K562 (cell line): Measurements from ENCODE around the gene APCDD1L. TPM values are rescaled to one million over a fixed set of nuclear protein-coding genes. Genes with fewer than 3 reads are reported as not detected.

ENCODE experiments used
- ATAC-seq: fragments of 200-7000 bp; cut with Tn5 transposase; 3 replicates; pipeline ENCODE4 v1.9.1; 2020; ENCODE audit warnings: moderate library complexity
- BruUV-seq: library from RNA; stranded (reverse); fragments of 400-500 nt; replicated peaks from 2 replicates; lab custom pipeline; 2021; lab: Mats Ljungman, UMichigan
- CTCF ChIA-PET: fragments of 300-600 bp; formaldehyde crosslinking; extraction: SDS; loops from one replicate; lab custom pipeline; 2021; ENCODE audit warnings: low intra/inter-chr PET ratio; lab: Yijun Ruan, JAX
- POLR2A ChIA-PET: fragments of 300-600, 350-650 bp; sonication (Branson Sonifier 250); formaldehyde crosslinking; extraction: SDS; loops from one replicate; lab custom pipeline; 2021; ENCODE audit warnings: antibody characterized with exemption, inconsistent platforms; lab: Yijun Ruan, JAX
- DNase-seq, 4 experiments: peaks; one replicate each; pipeline versions ENCODE4 v3.0.0 to v3.0.0-alpha.2; 2011 to 2018; ENCODE audit warnings: low spot score in 3 of 4, mixed read lengths in 3 of 4; ENCODE audit errors: extremely low read depth in 1 of 4
- FAIRE-seq: peaks from 2 replicates; lab custom pipeline; 2011; peaks lifted over from hg19 to GRCh38; lab: Jason Lieb, UNC
- H2AFZ ChIP-seq: 2 replicates; pipeline ENCODE4 v1.6.0; 2011; ENCODE audit warnings: low read depth, low read length, control low read depth, inconsistent platforms
- H3K27ac ChIP-seq: fragments of 200-600 bp; 3 replicates; pipeline ENCODE4 v1.8.0; 2011; ENCODE audit warnings: low read depth, mild to moderate bottlenecking, control low read depth, inconsistent platforms, low read length, moderate library complexity, mixed read lengths; ENCODE audit errors: extremely low read depth
- H3K27me3 ChIP-seq, 2 experiments: fragments of 300-600 bp in 1 of 2; 2 replicates in 1 of 2; 3 replicates in 1 of 2; pipeline versions ENCODE4 v1.6.0 to v1.8.0; 2011; ENCODE audit warnings: inconsistent platforms in 2 of 2, low read length in 2 of 2, mild to moderate bottlenecking in 1 of 2, mixed read lengths in 1 of 2, moderate library complexity in 1 of 2; ENCODE audit not compliant: control insufficient read depth in 2 of 2, insufficient read depth in 2 of 2
- H3K36me3 ChIP-seq: fragments of 300-600 bp; 3 replicates; pipeline ENCODE4 v1.8.0; 2011; ENCODE audit warnings: mild to moderate bottlenecking, low read length, inconsistent platforms; ENCODE audit not compliant: control insufficient read depth, insufficient read depth
- H3K4me1 ChIP-seq, 2 experiments: fragments of 200-600 bp in 1 of 2; replicated peaks in 1 of 2; 2 replicates in 1 of 2; 3 replicates in 1 of 2; pipeline versions ENCODE4 v1.5.1 to v1.8.0; 2011; ENCODE audit warnings: inconsistent platforms in 2 of 2, low read length in 2 of 2, mild to moderate bottlenecking in 1 of 2, mixed read lengths in 1 of 2, moderate library complexity in 1 of 2; ENCODE audit not compliant: control insufficient read depth in 2 of 2, insufficient read depth in 2 of 2
- H3K4me2 ChIP-seq: 2 replicates; pipeline ENCODE4 v1.6.1; 2011; ENCODE audit warnings: low read length, control low read depth, inconsistent platforms, mixed read lengths; ENCODE audit not compliant: insufficient read depth
- H3K4me3 ChIP-seq: fragments of 200-600 bp; sonication (generic), shearing (Covaris generic); 2 replicates; pipeline ENCODE4 v1.5.1; 2016; ENCODE audit warnings: control low read depth, inconsistent platforms
- H3K79me2 ChIP-seq: fragments of 200-600 bp; 3 replicates; pipeline ENCODE4 v1.8.0; 2011; ENCODE audit warnings: low read length, inconsistent platforms; ENCODE audit not compliant: control insufficient read depth, insufficient read depth
- H3K9ac ChIP-seq, 2 experiments: 2 replicates each; pipeline versions ENCODE4 v1.6.0 to v1.6.1; 2011; ENCODE audit warnings: low read depth in 2 of 2, low read length in 2 of 2, control low read depth in 1 of 2, inconsistent platforms in 1 of 2, mild to moderate bottlenecking in 1 of 2, mixed read lengths in 1 of 2; ENCODE audit not compliant: insufficient read depth in 1 of 2
- H3K9me1 ChIP-seq: one replicate; pipeline ENCODE4 v1.6.0; 2011; ENCODE audit warnings: inconsistent platforms, mild to moderate bottlenecking, low read length, moderate library complexity; ENCODE audit not compliant: control insufficient read depth, insufficient read depth
- H3K9me3 ChIP-seq: replicated peaks from 2 replicates; pipeline ENCODE4 v1.5.1; 2011; ENCODE audit warnings: low read depth, low read length, inconsistent platforms; ENCODE audit not compliant: control insufficient read depth, insufficient read depth
- H4K20me1 ChIP-seq: replicated peaks from 2 replicates; pipeline ENCODE4 v1.6.1; 2011; ENCODE audit warnings: low read length, inconsistent platforms, mixed read lengths; ENCODE audit not compliant: control insufficient read depth, insufficient read depth
- C11orf30 ChIP-seq: fragments of 450-650 bp; IDR thresholded peaks from 2 replicates; pipeline ENCODE4 v1.6.1; 2016; ENCODE audit warnings: low read depth, mild to moderate bottlenecking
- E2F3 ChIP-seq: fragments of 250-450 bp; sonication (Bioruptor Pico); IDR thresholded peaks from 2 replicates; pipeline ENCODE4 v1.4.0; 2020; ENCODE audit warnings: mild to moderate bottlenecking
- FOXP1 ChIP-seq: sonication (generic); formaldehyde crosslinking; IDR thresholded peaks from 2 replicates; pipeline ENCODE4 v1.8.0; 2022; ENCODE audit warnings: mild to moderate bottlenecking, missing genetic modification reagents
- HCFC1 ChIP-seq: IDR thresholded peaks from 2 replicates; pipeline ENCODE4 v1.6.1; 2012; ENCODE audit warnings: low read depth, low read length, improper control_type of control experiment
- KHSRP ChIP-seq: fragments of 450-650 bp; IDR thresholded peaks from 2 replicates; pipeline ENCODE4 v1.6.1; 2017
- MAFF ChIP-seq: IDR thresholded peaks from 2 replicates; pipeline ENCODE4 v1.6.1; 2012; ENCODE audit warnings: low read length, improper control_type of control experiment
- MAFG ChIP-seq: fragments of 450-650 bp; conservative IDR thresholded peaks from 2 replicates; pipeline ENCODE4 v1.6.1; 2016; ENCODE audit warnings: missing genetic modification characterization, missing compliant biosample characterization
- MAFK ChIP-seq: IDR thresholded peaks from 2 replicates; pipeline ENCODE4 v1.6.1; 2011; ENCODE audit warnings: low read length, improper control_type of control experiment
- MCM5 ChIP-seq: fragments of 450-650 bp; IDR thresholded peaks from 2 replicates; pipeline ENCODE4 v1.6.1; 2016; ENCODE audit warnings: low read depth
- NCOA6 ChIP-seq: fragments of 450-650 bp; IDR thresholded peaks from 2 replicates; pipeline ENCODE4 v1.6.1; 2017; ENCODE audit warnings: mild to moderate bottlenecking
- NFE2L1 ChIP-seq: fragments of 450-650 bp; IDR thresholded peaks from 2 replicates; pipeline ENCODE4 v1.6.1; 2016; ENCODE audit warnings: missing genetic modification characterization, low read depth, mild to moderate bottlenecking, missing compliant biosample characterization, moderate library complexity, borderline replicate concordance
- NR2C2 ChIP-seq, 2 experiments: fragments of 200-800 bp in 1 of 2; sonication (Bioruptor generic) in 1 of 2; sonication (generic) in 1 of 2; formaldehyde crosslinking in 1 of 2; IDR thresholded peaks; 2 replicates each; pipeline versions ENCODE4 v1.6.1 to v1.8.0; 2016 to 2022; ENCODE audit warnings: mild to moderate bottlenecking in 1 of 2, missing compliant biosample characterization in 1 of 2, missing genetic modification characterization in 1 of 2, missing genetic modification reagents in 1 of 2
- NRF1 ChIP-seq, 2 experiments: fragments of 450-650 bp; IDR thresholded peaks in 1 of 2; conservative IDR thresholded peaks in 1 of 2; 2 replicates each; pipeline ENCODE4 v1.6.1; 2014; ENCODE audit warnings: mild to moderate bottlenecking in 2 of 2
- SRF ChIP-seq, 2 experiments: fragments of 250-450, 450-650 bp in 1 of 2; sonication (Bioruptor Pico) in 1 of 2; sonication (generic) in 1 of 2; formaldehyde crosslinking; IDR thresholded peaks; 2 replicates each; pipeline versions ENCODE4 v1.5.0 to v1.5.1; 2020 to 2022; ENCODE audit warnings: mild to moderate bottlenecking in 1 of 2, missing genetic modification reagents in 1 of 2
- U2AF2 ChIP-seq: fragments of 200-400 bp; formaldehyde crosslinking; optimal IDR thresholded peaks from 2 replicates; pipeline ENCODE3; 2017; ENCODE audit warnings: low read depth, mild to moderate bottlenecking, low read length
- ZNF316 ChIP-seq: fragments of 450-650 bp; IDR thresholded peaks from 2 replicates; pipeline ENCODE4 v1.6.1; 2016
- WGBS: fragments of 100-300 bp; shearing (Covaris generic); methylation state at CpG from one replicate; pipeline ENCODE4 v1.1.6; 2016; ENCODE audit warnings: low coverage, mixed read lengths; ENCODE audit not compliant: insufficient coverage; ENCODE audit errors: missing lambda C conversion rate; 5-methylcytosine and 5-hydroxymethylcytosine counted together
- in situ Hi-C: fragments of 300-500 bp; cut with MboI; formaldehyde crosslinking; loops from 4 replicates; pipeline ENCODE4 v1.15.0; 2018; ENCODE audit warnings: inconsistent platforms, mixed read lengths
- intact Hi-C: fragments of 100-400 bp; cut with micrococcal nuclease; formaldehyde crosslinking; loops from 2 replicates; pipeline ENCODE4 v1.14.2; 2022
- polyA plus RNA-seq, 8 experiments: library from polyadenylated mRNA; depleted of rRNA in 4 of 8; stranded (reverse) in 5 of 8; unstranded in 3 of 8; fragments of >200 nt; fragmentation: Nextera tagmentation in 2 of 8; fragmentation: Illumina TruSeq in 1 of 8; extraction: Ambion mirVana in 2 of 8; extraction: Trizol in 1 of 8; gene quantifications; 2 replicates each; pipeline versions ENCODE4 v1.2.1 to v1.2.3, GENCODE V29; 2011 to 2014; ENCODE audit warnings: inconsistent platforms in 1 of 8, missing spikeins in 1 of 8
- total RNA-seq, 7 experiments: library from RNA; depleted of rRNA in 6 of 7; stranded (reverse); fragments of >200 nt in 6 of 7; fragmentation: Illumina TruSeq in 2 of 7; extraction: Trizol in 2 of 7; gene quantifications; 2 replicates each; pipeline versions ENCODE4 v1.2.1 to v1.2.3, GENCODE V29; 2011 to 2021; ENCODE audit warnings: low replicate concordance in 1 of 7
- TF ChIP-seq, protein P1 (sequence below): fragments of 250-450 bp; sonication (Bioruptor Pico); IDR thresholded peaks from 2 replicates; pipeline ENCODE4 v1.8.0; 2021; ENCODE audit warnings: moderate library complexity, mild to moderate bottlenecking, inconsistent platforms
- TF ChIP-seq, protein P2 (sequence below), 2 experiments: fragments of 250-450 bp in 1 of 2; fragments of 450-650 bp in 1 of 2; sonication (Bioruptor Pico) in 1 of 2; IDR thresholded peaks; 2 replicates each; pipeline versions ENCODE4 v1.6.1 to v1.8.0; 2016 to 2021; ENCODE audit warnings: mild to moderate bottlenecking in 2 of 2, moderate library complexity in 2 of 2, missing compliant biosample characterization in 1 of 2, missing genetic modification characterization in 1 of 2
- TF ChIP-seq, protein P3 (sequence below): sonication (generic); formaldehyde crosslinking; IDR thresholded peaks from 2 replicates; pipeline ENCODE4 v1.8.0; 2022; ENCODE audit warnings: mild to moderate bottlenecking, missing genetic modification reagents

The APCDD1L gene
- total and polyA plus RNA-seq, 9 of the 15 experiments (the other 6 are each of a cell fraction or from before 2014, with no cell fraction given): not detected

DNA sequence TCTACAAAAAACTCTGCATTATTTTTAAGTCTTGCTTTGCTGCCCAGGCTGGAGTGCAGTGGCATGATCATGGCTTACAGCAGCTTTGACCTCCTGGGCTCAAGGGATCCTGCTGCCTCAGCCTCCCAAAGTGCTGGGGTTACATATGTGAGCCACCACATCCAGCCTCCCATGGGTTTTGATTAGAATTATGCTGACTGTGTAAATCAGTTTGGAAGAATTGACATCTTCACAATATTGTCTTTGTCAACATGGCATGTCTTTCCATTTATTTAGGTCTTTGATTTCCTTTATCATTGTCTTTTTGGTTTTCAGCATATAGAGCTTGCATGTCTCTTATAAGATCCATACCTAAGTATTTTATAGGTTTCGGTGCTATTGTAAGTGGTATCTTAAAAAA, 13.2 kb upstream of the APCDD1L start:
- no TSS peak for BruUV-seq
- POLR2A ChIA-PET: no interaction called here
- no peaks in the 10 kb centered on the region for H3K4me1 ChIP-seq
- no peak for DNase-seq
- no peak overlapping the region for H3K27ac ChIP-seq
- H2AFZ ChIP-seq: no peak overlapping the region
- no peaks in the 10 kb centered on the region for H3K9me1 ChIP-seq
- CTCF ChIA-PET: no interaction called here
- no peaks in the 10 kb centered on the region for H3K79me2 ChIP-seq
- no peaks in the 10 kb centered on the region for H3K36me3 ChIP-seq
- no peaks in the 10 kb centered on the region; the same call in 1 of the 2 replicates for H3K9me3 ChIP-seq
- H3K9ac ChIP-seq: no peak overlapping the region
- ATAC-seq: no peak
- in situ Hi-C loops (no loop called here), intact Hi-C loops (no loop called here)
- 0% methylated on average over 1 of the region's 1 CpG for WGBS
- H4K20me1 ChIP-seq: no peaks in the 10 kb centered on the region
- H3K27me3 ChIP-seq: peaks cover 0 to 9% of the 10 kb centered on the region in 2 experiments; a peak in 1 of 5 replicates
- no peak overlapping the region for H3K4me2 ChIP-seq
- no peak overlapping the region for H3K4me3 ChIP-seq
- FAIRE-seq: no peak
- TF ChIP-seq MCM5 (no peak), HCFC1 (no peak), SRF (CRISPR knock-in tag; IDR thresholded peaks at IDR 0.05) (no peak), KHSRP (no peak), MAFK (peak; percentile 53; the same call in 1 of the 2 replicates), MAFF (peak; percentile 63), NRF1 (conservative IDR thresholded peaks at IDR 0.05 in 1 of 2, IDR thresholded peaks at IDR 0.05 in 1 of 2) (no peak), NR2C2 (CRISPR knock-in tag; IDR thresholded peaks at IDR 0.05) (no peak), NR2C2 (tag; IDR thresholded peaks at IDR 0.05) (no peak), NCOA6 (no peak), E2F3 (CRISPR knock-in tag) (no peak), FOXP1 (no peak), MAFG (tag) (peak; percentile 47), C11orf30 (peak; percentile 63; the same call in 1 of the 2 replicates), ZNF316 (peak; percentile 82), NFE2L1 (tag) (no peak), U2AF2 (no peak)
- TF ChIP-seq, protein P1, sequence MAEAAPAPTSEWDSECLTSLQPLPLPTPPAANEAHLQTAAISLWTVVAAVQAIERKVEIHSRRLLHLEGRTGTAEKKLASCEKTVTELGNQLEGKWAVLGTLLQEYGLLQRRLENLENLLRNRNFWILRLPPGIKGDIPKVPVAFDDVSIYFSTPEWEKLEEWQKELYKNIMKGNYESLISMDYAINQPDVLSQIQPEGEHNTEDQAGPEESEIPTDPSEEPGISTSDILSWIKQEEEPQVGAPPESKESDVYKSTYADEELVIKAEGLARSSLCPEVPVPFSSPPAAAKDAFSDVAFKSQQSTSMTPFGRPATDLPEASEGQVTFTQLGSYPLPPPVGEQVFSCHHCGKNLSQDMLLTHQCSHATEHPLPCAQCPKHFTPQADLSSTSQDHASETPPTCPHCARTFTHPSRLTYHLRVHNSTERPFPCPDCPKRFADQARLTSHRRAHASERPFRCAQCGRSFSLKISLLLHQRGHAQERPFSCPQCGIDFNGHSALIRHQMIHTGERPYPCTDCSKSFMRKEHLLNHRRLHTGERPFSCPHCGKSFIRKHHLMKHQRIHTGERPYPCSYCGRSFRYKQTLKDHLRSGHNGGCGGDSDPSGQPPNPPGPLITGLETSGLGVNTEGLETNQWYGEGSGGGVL (CRISPR knock-in tag): no peak
- TF ChIP-seq, protein P2, sequence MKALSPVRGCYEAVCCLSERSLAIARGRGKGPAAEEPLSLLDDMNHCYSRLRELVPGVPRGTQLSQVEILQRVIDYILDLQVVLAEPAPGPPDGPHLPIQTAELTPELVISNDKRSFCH (CRISPR knock-in tag; IDR thresholded peaks at IDR 0.05): no peak
- TF ChIP-seq, protein P2 (tag; IDR thresholded peaks at IDR 0.05): no peak
- TF ChIP-seq, protein P3, sequence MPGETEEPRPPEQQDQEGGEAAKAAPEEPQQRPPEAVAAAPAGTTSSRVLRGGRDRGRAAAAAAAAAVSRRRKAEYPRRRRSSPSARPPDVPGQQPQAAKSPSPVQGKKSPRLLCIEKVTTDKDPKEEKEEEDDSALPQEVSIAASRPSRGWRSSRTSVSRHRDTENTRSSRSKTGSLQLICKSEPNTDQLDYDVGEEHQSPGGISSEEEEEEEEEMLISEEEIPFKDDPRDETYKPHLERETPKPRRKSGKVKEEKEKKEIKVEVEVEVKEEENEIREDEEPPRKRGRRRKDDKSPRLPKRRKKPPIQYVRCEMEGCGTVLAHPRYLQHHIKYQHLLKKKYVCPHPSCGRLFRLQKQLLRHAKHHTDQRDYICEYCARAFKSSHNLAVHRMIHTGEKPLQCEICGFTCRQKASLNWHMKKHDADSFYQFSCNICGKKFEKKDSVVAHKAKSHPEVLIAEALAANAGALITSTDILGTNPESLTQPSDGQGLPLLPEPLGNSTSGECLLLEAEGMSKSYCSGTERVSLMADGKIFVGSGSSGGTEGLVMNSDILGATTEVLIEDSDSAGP (CRISPR knock-in tag): no peak
